GM19324 (cell line): ENCODE data around the gene CFAP46.
"Not testable (repeated sequence)": the region's sequence is repeated elsewhere in the genome, so short reads cannot be mapped to it uniquely, and the experiment has no call there.

Experiments
- ATAC-seq: cut with Tn5 transposase; IDR thresholded peaks from one replicate; pipeline ENCODE4 v1.9.1; 2021; ENCODE audit warnings: mild to moderate bottlenecking, moderate library complexity; ENCODE audit not compliant: unreplicated experiment, low FRiP score

The CFAP46 gene

DNA sequence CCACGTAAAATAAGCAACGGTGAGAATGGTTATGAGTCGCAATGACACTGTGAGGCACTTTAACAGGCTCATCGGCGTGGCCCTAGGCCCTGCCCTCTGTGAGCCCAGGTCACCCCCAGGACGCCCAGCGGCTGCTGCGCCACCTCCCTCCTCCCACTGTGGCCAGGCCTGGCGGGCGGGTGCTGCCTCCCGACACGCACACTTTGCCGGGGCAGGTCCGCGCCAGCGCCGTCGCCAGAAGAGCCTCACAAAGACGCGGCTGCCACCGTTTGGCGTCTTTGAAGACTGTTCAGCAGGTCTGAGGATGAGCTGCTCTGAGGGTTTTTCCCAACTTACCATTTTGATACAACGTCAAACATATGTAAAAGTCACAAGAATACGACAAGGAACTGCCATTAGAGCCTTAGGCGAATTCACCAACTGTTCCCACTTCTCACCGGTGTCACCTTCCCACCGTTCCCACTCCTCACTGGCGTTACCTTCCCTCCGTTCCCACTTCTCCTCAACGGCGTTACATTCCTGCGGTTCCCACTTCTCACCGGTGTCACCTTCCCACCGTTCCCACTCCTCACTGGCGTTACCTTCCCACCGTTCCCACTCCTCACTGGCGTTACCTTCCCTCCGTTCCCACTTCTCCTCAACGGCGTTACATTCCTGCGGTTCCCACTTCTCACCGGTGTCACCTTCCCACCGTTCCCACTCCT, 22.5 kb upstream of the CFAP46 start:
- ATAC-seq: not testable (repeated sequence)

DNA sequence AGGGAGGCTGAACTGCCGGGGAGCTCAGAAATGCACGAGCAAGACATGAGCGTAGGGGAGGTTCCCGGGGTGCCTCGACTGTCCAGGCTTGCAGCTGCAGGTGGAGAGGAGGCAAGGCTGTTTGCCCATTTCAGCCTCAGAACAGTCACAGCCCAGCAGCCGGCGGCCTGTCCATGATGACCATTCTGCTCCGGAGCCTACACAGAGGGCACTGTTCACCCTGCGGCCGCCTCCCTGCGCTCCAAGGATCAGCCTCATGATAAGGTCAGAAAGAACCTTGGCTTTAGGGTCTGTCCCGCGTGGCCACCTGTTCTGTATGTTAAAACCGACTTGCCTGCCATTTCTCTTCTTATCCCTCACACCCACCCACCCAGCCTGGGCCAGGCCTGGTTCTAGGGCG, 21.9 kb upstream of the CFAP46 start:
- ATAC-seq: no peak

DNA sequence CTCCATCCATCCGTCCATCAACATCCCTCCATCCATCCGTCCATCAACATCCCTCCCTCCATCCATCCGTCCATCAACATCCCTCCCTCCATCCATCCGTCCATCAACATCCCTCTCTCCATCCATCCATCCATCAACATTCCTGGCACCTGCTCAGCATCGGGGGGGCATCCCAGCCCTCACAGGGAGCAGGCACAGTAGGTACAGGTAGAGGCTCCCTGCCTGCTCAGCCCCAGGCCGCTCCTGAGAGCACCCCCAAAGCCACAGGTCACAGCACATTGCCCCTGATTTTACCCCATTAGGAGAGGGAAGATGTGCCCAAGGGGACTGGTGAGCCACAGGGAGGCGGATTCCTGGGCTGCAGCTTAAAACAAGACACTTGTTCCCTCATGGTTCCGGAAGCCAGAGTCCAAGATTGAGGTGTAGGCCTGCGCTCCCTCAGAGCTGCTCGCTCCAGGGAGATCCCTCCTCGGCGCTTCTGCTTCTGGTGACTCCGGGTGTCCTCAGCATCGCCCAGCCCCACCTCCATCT, 21.1 kb upstream of the CFAP46 start:
- ATAC-seq: no peak

DNA sequence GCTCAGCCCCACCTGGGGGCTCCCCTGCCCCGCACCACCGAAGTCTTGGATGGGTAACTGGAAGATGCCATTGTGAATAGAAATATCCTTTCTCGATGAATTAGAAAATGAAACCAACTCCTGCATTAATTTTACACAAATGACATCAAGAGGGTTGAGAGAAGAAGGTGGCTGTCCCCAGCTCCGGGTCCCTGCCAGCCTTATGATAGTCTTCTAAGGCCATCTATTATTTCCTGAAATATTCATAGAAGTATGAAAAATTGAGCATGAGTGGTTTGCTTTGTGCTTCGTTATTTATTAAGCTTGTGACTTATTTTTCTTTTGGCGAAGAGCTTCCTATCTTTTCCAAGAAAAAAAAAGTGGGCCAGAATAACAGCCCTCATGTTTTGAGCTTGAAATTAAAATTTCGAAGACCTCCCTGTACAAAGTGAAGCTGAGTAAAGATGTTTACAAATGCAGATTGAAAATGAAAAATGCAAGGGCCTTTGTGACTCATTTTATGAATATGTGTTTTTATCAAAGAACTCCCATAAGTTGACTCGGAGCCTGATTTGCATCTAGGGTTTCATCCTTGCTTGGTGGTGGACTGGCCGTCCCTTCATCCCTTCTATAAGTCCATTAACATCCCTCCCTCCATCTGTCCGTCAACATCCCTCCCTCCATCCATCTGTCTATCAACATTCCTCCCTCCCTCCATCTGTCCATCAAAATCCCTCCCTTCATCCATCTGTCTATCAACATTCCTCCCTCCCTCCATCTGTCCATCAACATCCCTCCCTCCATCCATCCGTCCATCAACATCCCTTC, 20.5 kb upstream of the CFAP46 start:
- ATAC-seq: peak; percentile 18

DNA sequence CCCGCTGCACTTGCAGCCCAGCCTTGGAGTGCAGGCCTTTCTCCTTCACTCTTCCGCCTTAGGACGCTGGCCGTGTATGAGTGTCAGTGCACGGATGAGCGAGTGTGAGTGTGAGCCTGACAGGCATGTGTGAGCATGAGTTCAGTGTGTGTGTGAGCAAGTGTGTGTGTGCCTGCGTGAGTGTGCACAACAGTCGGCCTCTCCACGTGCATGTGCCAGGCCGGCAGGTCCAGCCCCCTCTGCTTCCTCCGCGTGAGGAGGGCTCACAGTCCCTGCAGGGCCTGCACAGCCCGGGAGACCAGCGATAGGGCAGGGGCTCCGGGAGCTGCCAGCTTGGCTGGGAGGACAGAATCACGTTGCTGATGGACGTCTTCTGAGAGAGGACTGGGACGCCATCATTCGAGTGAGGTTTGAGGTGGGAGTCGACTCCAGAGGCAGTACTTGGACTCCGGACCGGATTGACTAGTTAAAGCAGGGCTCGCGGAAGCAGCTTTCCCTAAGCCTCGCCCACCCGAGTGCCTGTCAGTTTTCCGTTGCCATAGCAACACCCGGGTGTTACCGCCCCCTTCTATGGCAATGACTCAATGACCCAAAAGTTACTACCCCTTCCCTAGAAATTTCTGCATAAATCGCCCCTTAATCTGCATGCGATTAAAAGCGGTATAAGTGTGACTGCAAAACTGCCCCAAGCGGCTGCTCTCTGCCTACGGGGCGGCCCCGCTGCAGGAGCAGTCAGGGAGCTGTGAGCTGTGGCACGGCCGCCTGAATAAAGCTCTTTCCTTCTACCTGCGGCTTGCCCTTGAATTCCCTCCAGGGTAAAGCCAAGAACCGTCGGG, 19.6 kb upstream of the CFAP46 start:
- peak; percentile 74 for ATAC-seq

DNA sequence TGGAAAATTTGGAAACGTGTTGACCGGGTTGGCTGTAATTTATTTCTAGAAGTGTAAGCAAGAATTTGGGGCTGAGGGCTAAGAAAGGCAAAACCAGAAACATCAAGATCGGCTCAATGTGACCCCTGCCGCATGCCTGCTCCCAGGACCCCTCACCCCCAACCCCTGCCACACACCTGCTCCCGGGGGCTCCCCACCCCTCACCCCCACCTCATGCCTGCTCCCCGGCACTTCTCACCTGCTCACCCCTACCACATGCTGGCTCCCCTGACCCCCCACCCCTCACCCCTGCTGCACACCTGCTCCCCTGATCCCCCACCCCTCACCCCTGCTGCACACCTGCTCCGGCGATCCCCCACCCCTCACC, 19.0 kb upstream of the CFAP46 start:
- ATAC-seq: no peak

DNA sequence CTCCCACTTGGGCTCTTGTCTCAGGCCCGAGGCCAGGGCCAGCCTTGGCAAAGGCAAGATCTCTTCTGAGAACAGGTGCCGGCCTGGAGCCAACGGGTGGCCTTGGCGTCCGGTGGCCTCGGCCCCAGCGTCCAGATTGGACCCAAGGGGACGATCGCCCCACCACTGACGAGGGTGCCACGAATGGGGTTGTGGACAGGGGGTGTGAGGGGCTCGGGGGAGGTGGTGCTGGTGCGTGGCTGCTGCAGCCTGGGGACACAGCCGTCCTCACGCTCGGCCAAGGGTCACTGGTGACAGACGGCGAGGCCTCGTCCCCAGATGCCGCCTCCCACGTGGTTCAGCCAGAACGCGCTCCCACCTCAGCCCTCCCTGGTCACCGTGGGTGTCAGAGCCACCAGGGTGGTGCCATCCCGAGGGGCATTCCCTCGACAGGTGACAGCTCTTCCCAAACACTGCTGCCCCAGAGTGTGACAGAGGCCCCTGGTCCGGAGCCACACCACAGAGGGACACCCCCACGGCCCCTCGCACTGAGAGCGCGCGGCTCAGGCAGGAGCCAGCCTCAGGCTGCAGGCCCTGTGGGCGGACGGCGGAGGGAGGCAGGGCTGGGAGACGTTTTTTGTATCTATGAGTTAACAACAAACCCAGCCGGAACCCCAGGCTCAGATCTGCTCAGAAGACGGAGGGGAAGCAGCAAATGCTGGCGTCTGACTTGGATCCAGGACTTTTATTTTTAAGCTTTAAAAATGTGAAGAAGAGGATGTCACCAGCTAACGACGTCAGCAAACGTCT, 18.5 kb upstream of the CFAP46 start:
- no peak for ATAC-seq

DNA sequence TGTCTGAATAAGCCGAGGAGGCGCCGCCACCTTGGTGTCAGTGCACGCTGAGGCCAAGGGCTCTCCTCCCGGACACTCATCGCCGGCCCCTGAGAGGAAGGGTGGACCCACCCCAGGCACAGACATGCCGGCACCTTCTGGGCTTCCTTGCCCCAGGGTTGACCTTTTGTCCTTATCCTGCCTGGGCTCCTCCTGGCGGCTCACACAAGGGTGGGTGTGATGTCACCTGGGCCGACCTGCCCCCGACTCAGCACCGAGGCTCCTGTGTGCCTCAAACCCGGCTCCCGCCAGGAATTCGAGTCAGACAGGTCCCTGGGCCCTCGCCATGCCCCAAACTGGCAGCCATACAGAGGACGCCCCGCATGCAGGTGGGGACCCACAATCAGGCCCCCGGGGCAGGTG, 17.7 kb upstream of the CFAP46 start:
- ATAC-seq: no peak

DNA sequence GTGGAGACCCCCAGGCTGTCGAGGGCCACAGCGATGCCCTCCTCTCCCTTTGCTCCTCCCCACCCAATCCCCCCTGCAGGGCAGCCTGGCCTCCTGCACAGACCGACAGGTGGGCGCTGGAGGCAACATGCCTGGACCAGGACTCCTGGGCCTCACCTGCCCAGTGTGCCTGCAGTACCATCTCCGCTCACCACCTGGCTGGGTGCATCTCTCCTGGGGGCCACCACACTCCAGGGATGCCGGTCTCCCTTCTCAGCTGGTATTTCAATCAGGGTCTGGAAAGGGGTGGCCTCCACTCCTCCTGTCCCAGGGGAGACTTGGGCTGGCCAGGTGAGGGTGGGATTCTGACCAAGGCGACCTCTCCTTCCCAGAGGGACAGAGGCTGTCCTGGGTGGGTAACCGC, 17.2 kb upstream of the CFAP46 start:
- no peak for ATAC-seq

DNA sequence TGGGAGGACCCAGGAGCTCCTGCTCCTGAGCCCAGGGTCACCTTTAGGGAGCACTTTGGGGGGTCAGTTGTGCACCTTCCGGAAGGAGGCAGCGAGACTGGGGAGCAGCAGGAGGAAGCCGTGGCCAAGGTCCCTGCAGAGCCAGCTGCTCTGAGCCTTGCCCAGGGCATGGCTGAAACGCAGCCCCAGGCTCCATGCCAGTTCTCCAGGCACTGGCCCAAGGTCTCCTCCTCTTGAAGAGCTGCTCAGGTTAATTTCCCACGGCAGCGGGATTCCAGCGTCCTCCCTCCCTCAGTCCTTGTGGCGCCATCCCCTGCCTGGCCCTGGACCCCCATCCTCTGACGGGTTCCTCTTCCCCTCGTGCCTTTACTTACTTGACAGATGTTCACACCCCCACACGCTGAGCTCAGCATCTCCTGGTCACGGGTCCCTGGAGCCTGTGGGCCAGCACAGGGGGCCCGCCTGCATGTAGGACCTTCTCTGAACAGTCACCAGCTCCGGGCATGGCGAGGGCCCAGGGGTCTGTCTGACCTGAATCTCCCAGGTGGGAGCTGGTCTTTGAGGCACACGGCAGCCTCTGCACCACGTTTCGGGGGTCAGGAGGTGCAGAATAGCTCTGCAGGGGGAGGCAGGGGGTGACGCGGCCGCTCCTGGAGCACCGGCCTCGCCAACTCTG, 16.7 kb upstream of the CFAP46 start:
- no peak for ATAC-seq

DNA sequence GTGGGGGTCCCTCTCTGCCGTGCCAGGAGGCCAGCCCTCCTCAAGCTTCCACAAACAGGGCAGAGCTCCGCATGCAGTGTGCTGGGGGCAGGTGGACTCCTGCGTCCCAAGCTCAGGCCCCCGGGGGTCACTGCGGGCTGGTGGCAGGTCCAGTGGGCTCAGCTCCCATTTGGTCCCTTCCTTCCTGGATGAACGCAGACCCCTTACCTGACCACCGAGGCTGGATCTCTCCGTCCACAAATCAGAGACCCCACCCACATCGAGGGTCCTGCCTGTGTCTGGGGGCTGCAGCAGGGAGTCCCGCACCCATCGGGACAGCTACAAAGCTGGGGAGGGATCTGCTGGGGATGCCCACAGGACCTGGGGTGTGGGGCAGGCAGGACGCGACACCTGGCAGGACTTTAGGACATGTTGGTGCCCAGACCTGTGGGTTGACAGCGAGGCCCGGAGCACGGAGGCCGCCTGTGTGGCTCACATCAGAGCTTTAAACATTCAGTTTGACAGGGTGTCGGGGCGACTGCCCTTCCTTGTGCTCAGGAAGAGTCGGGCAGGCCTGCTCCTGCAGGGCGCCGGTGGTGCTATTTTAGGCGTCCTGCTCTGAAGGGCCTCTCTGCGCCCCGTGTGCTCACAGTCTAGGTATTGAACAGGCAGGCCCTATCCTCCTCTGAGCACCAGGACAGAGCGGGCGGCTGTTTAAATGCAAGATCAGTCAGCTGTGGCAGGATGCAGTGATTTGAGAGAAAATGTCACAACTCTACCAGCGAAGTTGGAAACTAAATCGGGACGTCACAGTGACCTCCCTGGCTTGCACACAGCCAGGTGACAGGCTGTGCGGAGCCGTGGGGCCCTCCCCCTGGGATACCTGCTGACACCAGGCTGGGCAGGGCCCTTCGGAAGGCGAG, 15.9 kb upstream of the CFAP46 start:
- no peak for ATAC-seq

DNA sequence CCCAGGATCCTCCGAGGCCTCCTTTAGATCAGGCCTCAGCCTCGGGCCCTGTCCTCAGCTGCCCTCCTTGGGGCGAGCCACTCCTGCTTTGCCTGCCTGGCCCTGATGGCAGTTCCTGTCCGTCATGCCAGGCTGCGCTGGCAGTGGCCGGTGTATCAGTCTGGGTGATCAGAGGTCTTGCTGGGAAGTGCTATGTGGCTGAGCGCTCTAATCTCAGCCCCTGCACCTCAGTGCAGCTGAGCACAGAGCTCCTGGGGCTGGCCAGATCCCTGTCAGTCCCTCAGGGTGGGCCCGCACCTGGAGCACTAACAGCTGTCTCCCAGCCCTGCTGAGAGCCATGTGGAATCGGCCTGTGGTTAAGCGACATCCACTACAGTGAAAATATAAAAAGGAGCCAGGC, 14.8 kb upstream of the CFAP46 start:
- ATAC-seq: no peak

DNA sequence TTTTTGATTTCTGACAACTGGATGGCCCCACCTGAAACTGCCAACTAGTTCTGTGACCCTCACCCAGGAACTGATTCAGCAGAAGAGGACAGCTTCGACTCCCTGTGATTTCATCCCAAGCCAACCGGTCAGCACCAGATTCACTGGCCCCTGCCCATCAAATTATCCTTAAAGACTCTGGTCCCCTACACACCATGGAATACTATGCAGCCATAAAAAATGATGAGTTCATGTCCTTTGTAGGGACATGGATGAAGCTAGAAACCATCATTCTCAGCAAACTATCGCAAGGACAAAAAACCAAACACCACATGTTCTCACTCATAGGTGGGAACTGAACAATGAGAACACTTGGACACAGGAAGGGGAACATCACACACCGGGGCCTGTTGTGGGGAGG, 13.9 kb upstream of the CFAP46 start:
- not testable (repeated sequence) for ATAC-seq

DNA sequence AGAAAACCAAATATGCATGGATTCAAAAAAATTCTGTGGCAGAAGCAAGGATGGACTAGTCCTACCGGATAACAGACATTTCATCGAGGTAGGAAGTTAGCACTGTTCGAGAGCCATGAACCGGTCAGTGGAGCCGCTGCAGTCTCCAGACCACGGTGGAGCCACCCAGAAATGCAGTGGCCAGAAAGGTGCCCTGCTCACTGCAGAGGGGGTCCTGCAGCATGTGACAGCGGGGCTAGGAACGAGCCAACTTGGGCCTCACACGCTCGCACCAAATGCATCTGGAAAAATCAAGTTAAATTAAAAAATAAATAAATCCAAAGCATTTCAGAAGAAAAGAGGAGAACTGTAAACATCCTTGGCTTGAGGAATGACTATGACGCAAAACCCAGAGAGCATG, 13.1 kb upstream of the CFAP46 start:
- ATAC-seq: no peak

DNA sequence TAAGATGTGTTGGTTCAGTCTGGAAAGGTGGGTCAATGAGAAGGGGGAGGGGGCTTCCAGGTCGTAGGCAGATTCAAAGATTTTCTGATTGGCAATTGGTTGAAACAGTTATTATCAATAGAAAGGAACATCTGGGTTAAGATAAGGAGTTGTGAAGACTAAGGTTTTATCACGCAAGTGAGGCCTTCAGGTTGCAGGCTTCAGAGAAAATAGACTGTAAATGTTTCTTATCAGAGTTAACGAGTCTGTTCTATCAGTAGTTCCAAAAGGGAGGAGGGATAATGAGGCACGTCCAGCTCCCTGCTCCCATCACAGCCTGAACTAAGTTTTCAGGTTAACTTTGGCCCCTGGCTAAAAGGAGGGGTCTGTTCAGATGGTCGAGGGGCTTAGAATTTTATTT, 11.1 kb upstream of the CFAP46 start:
- no peak for ATAC-seq

DNA sequence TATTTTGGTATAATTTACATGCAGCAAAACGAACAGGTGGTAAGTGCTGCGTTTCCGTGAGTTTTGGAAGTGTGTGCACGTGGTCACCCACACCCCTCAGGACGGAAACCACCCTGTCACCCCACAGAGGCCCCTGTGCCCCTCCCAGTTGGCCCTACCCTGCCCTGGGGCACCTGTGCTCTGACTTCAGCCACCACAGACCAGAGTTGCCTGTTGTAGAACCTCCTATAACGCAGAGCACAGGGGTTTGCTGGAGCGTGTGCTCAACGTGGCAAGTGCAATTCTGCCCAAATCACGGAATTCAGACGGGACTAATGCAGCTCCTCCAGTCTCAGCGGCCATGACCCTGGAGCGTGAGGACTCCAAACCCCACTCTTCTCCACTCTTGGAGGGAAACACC, 9.6 kb upstream of the CFAP46 start:
- no peak for ATAC-seq

DNA sequence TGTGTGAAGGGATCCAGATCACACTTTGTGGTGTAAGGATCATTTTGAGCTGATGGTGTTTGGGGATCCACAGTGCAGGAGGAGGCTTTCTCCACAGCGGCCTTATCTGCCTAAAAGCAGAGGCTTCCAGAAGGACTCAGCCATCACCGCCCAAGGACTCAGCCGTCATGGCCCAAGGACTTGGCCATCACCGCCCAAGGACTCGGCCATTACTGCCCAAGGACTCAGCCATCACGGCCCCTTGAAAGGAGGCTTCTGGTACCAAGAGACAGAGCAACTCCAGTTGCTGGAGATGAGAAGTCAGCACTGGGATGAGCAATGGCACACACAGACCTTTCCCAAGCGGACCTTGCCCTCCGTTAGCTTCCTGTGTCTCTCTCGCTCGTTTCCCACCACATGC, 6.0 kb upstream of the CFAP46 start:
- ATAC-seq: no peak

DNA sequence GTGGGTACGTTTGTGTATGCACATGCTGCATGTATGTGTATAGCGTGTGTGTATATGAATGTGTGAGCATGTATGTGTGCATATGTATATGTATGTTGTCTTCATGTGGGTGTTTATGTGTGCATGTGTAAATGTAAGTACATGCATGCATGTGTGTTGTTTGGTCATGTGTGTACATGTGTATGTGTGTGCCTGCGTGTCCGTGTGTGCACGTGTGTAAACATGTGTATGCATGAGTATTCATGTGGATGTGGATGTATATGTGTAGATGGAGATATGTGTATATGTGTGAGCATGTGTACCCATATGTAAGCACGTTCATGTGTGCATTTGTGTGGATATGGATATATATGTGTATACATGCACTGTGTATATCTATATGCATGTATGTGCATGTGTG, 5.5 kb upstream of the CFAP46 start:
- no peak for ATAC-seq
